ENCODE measurements around the gene TBC1D12. TPM values are rescaled to one million over a fixed set of nuclear protein-coding genes. Genes with fewer than 3 reads are reported as not detected.
"Not testable (repeated sequence)": the region's sequence is repeated elsewhere in the genome, so short reads cannot be mapped to it uniquely, and the experiment has no call there.

TBC1D12 gene
- total RNA-seq, 1 experiment from 2014 or later = 3.9 TPM

- ChIA-PET POLR2A (ENCODE audit: unreplicated experiment) (no interaction called here), CTCF (no interaction called here)
- Histone ChIP-seq H3K9me3 (ENCODE audit: insufficient read depth, low read depth) (no peaks in the 10 kb centered on the region), H3K9me2 (ENCODE audit: insufficient read depth) (no peaks in the 10 kb centered on the region), H3K4me1 (replicated peaks; ENCODE audit: insufficient read depth) (no peaks in the 10 kb centered on the region), H3K36me3 (ENCODE audit: low read depth) (no peaks in the 10 kb centered on the region), H3K27me3 (ENCODE audit: insufficient read depth, low read depth) (no peaks in the 10 kb centered on the region), H3K4me2 (no peak overlapping the region), H3F3A (ENCODE audit: insufficient read depth, low read depth) (no peaks in the 10 kb centered on the region), H3K79me2 (ENCODE audit: low read depth) (no peaks in the 10 kb centered on the region), H3K4me3 (no peak overlapping the region), H3K27ac (no peak overlapping the region), H2AFZ (no peak overlapping the region), H4K20me1 (ENCODE audit: insufficient read depth) (no peaks in the 10 kb centered on the region)
- no peak for DNase-seq
- TF ChIP-seq EZH2 (IDR thresholded peaks at IDR 0.05; ENCODE audit: low read depth) = no peak
- TF ChIP-seq, protein P1, sequence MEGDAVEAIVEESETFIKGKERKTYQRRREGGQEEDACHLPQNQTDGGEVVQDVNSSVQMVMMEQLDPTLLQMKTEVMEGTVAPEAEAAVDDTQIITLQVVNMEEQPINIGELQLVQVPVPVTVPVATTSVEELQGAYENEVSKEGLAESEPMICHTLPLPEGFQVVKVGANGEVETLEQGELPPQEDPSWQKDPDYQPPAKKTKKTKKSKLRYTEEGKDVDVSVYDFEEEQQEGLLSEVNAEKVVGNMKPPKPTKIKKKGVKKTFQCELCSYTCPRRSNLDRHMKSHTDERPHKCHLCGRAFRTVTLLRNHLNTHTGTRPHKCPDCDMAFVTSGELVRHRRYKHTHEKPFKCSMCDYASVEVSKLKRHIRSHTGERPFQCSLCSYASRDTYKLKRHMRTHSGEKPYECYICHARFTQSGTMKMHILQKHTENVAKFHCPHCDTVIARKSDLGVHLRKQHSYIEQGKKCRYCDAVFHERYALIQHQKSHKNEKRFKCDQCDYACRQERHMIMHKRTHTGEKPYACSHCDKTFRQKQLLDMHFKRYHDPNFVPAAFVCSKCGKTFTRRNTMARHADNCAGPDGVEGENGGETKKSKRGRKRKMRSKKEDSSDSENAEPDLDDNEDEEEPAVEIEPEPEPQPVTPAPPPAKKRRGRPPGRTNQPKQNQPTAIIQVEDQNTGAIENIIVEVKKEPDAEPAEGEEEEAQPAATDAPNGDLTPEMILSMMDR (conservative IDR thresholded peaks at IDR 0.05) = no peak
- BruUV-seq (replicated peaks) = no TSS peak
- intact Hi-C loops (cut with micrococcal nuclease; ENCODE audit: unreplicated experiment) = no loop called here
Measured at GRCh38 chr10:94376865-94377264, 25.5 kb upstream of the TBC1D12 start.

DNA sequence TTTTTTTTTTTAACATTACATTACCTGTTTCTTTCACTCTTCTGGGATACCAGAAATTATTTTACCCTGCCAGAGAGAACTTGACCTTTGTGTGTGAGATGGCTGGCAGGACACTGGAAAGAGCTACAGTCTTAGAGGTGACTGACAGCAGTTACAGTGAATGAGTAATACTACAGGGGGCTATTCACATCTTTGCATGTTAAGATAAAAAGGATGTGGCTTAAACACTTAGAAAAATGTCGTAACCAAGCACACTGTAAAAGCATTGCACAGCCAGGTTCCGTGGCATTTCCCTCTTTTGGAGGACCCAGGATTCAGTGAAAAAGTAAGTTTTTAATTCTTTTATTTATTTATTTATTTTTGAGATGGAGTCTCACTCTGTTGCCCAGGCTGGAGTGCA, 18.8 kb upstream of the TBC1D12 start:
- BruUV-seq (replicated peaks) = no TSS peak
- H3K79me2 ChIP-seq (ENCODE audit: low read depth) = no peaks in the 10 kb centered on the region
- H3K4me2 ChIP-seq = no peak overlapping the region
- no peak for DNase-seq
- TF ChIP-seq, protein P1 (conservative IDR thresholded peaks at IDR 0.05) = no peak
- TF ChIP-seq EZH2 (IDR thresholded peaks at IDR 0.05; ENCODE audit: low read depth) = no peak
- H3F3A ChIP-seq (ENCODE audit: insufficient read depth, low read depth) = no peaks in the 10 kb centered on the region
- H3K9me3 ChIP-seq (ENCODE audit: insufficient read depth, low read depth) = no peaks in the 10 kb centered on the region
- POLR2A ChIA-PET (ENCODE audit: unreplicated experiment) = no interaction called here
- no peak overlapping the region for H2AFZ ChIP-seq
- intact Hi-C loops (cut with micrococcal nuclease; ENCODE audit: unreplicated experiment) = no loop called here
- H4K20me1 ChIP-seq (ENCODE audit: insufficient read depth) = no peaks in the 10 kb centered on the region
- H3K4me3 ChIP-seq = no peak overlapping the region
- CTCF ChIA-PET = no interaction called here
- no peak overlapping the region for H3K27ac ChIP-seq
- no peaks in the 10 kb centered on the region for H3K36me3 ChIP-seq (ENCODE audit: low read depth)
- H3K4me1 ChIP-seq (replicated peaks; ENCODE audit: insufficient read depth) = no peaks in the 10 kb centered on the region
- H3K27me3 ChIP-seq (ENCODE audit: insufficient read depth, low read depth) = no peaks in the 10 kb centered on the region
- no peaks in the 10 kb centered on the region for H3K9me2 ChIP-seq (ENCODE audit: insufficient read depth)

GRCh38 chr10:94385733-94386132, 16.6 kb upstream of the TBC1D12 start:
- BruUV-seq (replicated peaks); H3K79me2 ChIP-seq (ENCODE audit: low read depth); H3K4me3 ChIP-seq; H3F3A ChIP-seq (ENCODE audit: insufficient read depth, low read depth); CTCF ChIA-PET; H3K27ac ChIP-seq; POLR2A ChIA-PET (ENCODE audit: unreplicated experiment); H3K4me1 ChIP-seq (replicated peaks; ENCODE audit: insufficient read depth); H2AFZ ChIP-seq; DNase-seq; H3K36me3 ChIP-seq (ENCODE audit: low read depth); H3K9me2 ChIP-seq (ENCODE audit: insufficient read depth); H3K9me3 ChIP-seq (ENCODE audit: insufficient read depth, low read depth); H3K4me2 ChIP-seq; intact Hi-C loops (cut with micrococcal nuclease; ENCODE audit: unreplicated experiment); H4K20me1 ChIP-seq (ENCODE audit: insufficient read depth); H3K27me3 ChIP-seq (ENCODE audit: insufficient read depth, low read depth): not testable (repeated sequence)

GRCh38 chr10:94392117-94392516, 10.2 kb upstream of the TBC1D12 start:
- H3K27ac ChIP-seq; POLR2A ChIA-PET (ENCODE audit: unreplicated experiment): not testable (repeated sequence)

More at GRCh38 chr10:94392117-94392516, 10.2 kb upstream of the TBC1D12 start:
- H3K27me3 ChIP-seq (ENCODE audit: insufficient read depth, low read depth); CTCF ChIA-PET; H3F3A ChIP-seq (ENCODE audit: insufficient read depth, low read depth); H2AFZ ChIP-seq; intact Hi-C loops (cut with micrococcal nuclease; ENCODE audit: unreplicated experiment); H3K36me3 ChIP-seq (ENCODE audit: low read depth); H4K20me1 ChIP-seq (ENCODE audit: insufficient read depth); H3K4me3 ChIP-seq; H3K4me1 ChIP-seq (replicated peaks; ENCODE audit: insufficient read depth); DNase-seq; H3K9me3 ChIP-seq (ENCODE audit: insufficient read depth, low read depth); H3K9me2 ChIP-seq (ENCODE audit: insufficient read depth); H3K4me2 ChIP-seq; H3K79me2 ChIP-seq (ENCODE audit: low read depth); BruUV-seq (replicated peaks): not testable (repeated sequence)

All from PC-9 (cell line).